Osteocyte (in vitro differentiated cells): ENCODE data around the gene SMARCE1. TPM values are rescaled to one million over a fixed set of nuclear protein-coding genes. Genes with fewer than 3 reads are reported as not detected.

Experiments
- DNase-seq: peaks from one replicate; pipeline ENCODE4 v3.0.0; 2021; ENCODE audit warnings: mixed read lengths; ENCODE audit not compliant: unreplicated experiment; ENCODE audit errors: extremely low spot score
- H3K27ac Mint-ChIP-seq: one replicate; pipeline ENCODE4 v1.8.0; 2021; ENCODE audit warnings: mild to moderate bottlenecking, mixed read lengths; ENCODE audit not compliant: unreplicated experiment
- H3K27me3 Mint-ChIP-seq: one replicate; pipeline ENCODE4 v1.8.0; 2021; ENCODE audit warnings: mixed read lengths; ENCODE audit not compliant: unreplicated experiment
- H3K36me3 Mint-ChIP-seq: one replicate; pipeline ENCODE4 v1.8.0; 2021; ENCODE audit warnings: mixed read lengths; ENCODE audit not compliant: unreplicated experiment
- H3K4me1 Mint-ChIP-seq: one replicate; pipeline ENCODE4 v1.8.0; 2021; ENCODE audit warnings: mixed read lengths; ENCODE audit not compliant: unreplicated experiment
- H3K4me3 Mint-ChIP-seq: one replicate; pipeline ENCODE4 v1.8.0; 2021; ENCODE audit warnings: mild to moderate bottlenecking, moderate library complexity, mixed read lengths; ENCODE audit not compliant: unreplicated experiment
- H3K9me3 Mint-ChIP-seq: one replicate; pipeline ENCODE4 v1.8.0; 2021; ENCODE audit warnings: mixed read lengths; ENCODE audit not compliant: unreplicated experiment
- CTCF ChIP-seq: fragments of 200-600 bp; sonication (generic); IDR thresholded peaks from 2 replicates; pipeline ENCODE4 v1.5.0; 2021; ENCODE audit warnings: antibody characterized with exemption, mild to moderate bottlenecking, moderate library complexity
- total RNA-seq: library from RNA; stranded (reverse); gene quantifications from 2 replicates; pipeline ENCODE4 v1.2.1, GENCODE V29; 2021

The SMARCE1 gene
- total RNA-seq, 1 donor from 2014 or later = 145 TPM

GRCh38 chr17:40687106-40687505 is 39.5 kb upstream of the SMARCE1 start:
- TF ChIP-seq CTCF = no peak
- no peak overlapping the region for H3K27ac Mint-ChIP-seq
- no peaks in the 10 kb centered on the region for H3K36me3 Mint-ChIP-seq
- H3K4me1 Mint-ChIP-seq = peaks cover 1% of the 10 kb centered on the region
- H3K4me3 Mint-ChIP-seq = no peak overlapping the region
- peaks cover 67% of the 10 kb centered on the region for H3K27me3 Mint-ChIP-seq
- H3K9me3 Mint-ChIP-seq = no peaks in the 10 kb centered on the region
- DNase-seq = no peak

GRCh38 chr17:40686192-40686591 is 38.6 kb upstream of the SMARCE1 start:
- Mint-ChIP-seq H3K4me3 (no peak overlapping the region), H3K9me3 (no peaks in the 10 kb centered on the region), H3K4me1 (peaks cover 1% of the 10 kb centered on the region), H3K27me3 (peaks cover 68% of the 10 kb centered on the region), H3K27ac (no peak overlapping the region), H3K36me3 (no peaks in the 10 kb centered on the region)
- no peak for TF ChIP-seq CTCF
- no peak for DNase-seq

- no peak for DNase-seq
- H3K36me3 Mint-ChIP-seq = no peaks in the 10 kb centered on the region
Measured at GRCh38 chr17:40680998-40681397, 33.4 kb upstream of the SMARCE1 start.

DNA sequence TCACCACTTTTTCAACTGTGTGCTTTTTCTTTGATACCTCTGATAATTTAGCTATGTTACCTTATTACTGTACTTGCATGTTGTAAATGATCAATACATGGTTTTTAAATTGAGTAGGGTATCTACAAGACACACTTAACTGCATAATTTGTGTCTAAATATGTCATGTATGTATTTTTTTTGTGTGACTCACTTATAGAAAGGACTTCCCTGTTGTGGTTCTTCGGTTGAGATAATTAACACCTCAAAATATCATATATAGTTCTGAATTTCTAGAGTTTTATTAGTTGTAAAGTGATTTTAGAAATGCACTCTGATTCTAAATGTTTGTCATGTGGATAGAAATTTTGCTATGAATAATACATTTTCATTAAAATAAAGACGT is 31.9 kb upstream of the SMARCE1 start:
- Mint-ChIP-seq H3K36me3 (no peaks in the 10 kb centered on the region), H3K27me3 (peaks cover 81% of the 10 kb centered on the region), H3K9me3 (no peaks in the 10 kb centered on the region), H3K4me1 (no peaks in the 10 kb centered on the region), H3K27ac (no peak overlapping the region), H3K4me3 (no peak overlapping the region)
- TF ChIP-seq CTCF = no peak
- DNase-seq = no peak

More at GRCh38 chr17:40680998-40681397, 33.4 kb upstream of the SMARCE1 start:
- Mint-ChIP-seq H3K4me1 (no peaks in the 10 kb centered on the region), H3K27me3 (peaks cover 84% of the 10 kb centered on the region), H3K27ac (no peak overlapping the region), H3K4me3 (no peak overlapping the region), H3K9me3 (no peaks in the 10 kb centered on the region)
- TF ChIP-seq CTCF = no peak

GRCh38 chr17:40678902-40679522 is 31.4 kb upstream of the SMARCE1 start:
- Mint-ChIP-seq H3K4me3 (no peak overlapping the region), H3K4me1 (no peaks in the 10 kb centered on the region), H3K9me3 (no peaks in the 10 kb centered on the region), H3K36me3 (no peaks in the 10 kb centered on the region), H3K27ac (no peak overlapping the region), H3K27me3 (peaks cover 83% of the 10 kb centered on the region)
- TF ChIP-seq CTCF = no peak
- DNase-seq = no peak
